H9 (cell line): ENCODE results near the gene LGR5. TPM values are rescaled to one million over a fixed set of nuclear protein-coding genes. Genes with fewer than 3 reads are reported as not detected.

ENCODE experiments used
- DNase-seq: peaks from one replicate; pipeline ENCODE4 v3.0.0-alpha.2; 2017
- H2AFZ ChIP-seq: one replicate; pipeline ENCODE4 v1.6.1; 2013; ENCODE audit warnings: mild to moderate bottlenecking, low read length, control low read depth, moderate library complexity
- H2AK5ac ChIP-seq: 2 replicates; pipeline ENCODE4 v1.6.1; 2013; ENCODE audit warnings: low read length, control low read depth, mixed read lengths; ENCODE audit not compliant: insufficient read length
- H2BK120ac ChIP-seq: one replicate; pipeline ENCODE4 v1.6.1; 2013; ENCODE audit warnings: low read depth, mild to moderate bottlenecking, low read length, control low read depth, inconsistent platforms; ENCODE audit not compliant: poor library complexity, severe bottlenecking
- H2BK12ac ChIP-seq: 2 replicates; pipeline ENCODE4 v1.6.1; 2013; ENCODE audit warnings: low read length, control low read depth, mixed read lengths, low read depth; ENCODE audit not compliant: insufficient read length
- H2BK15ac ChIP-seq: 2 replicates; pipeline ENCODE4 v1.6.1; 2013; ENCODE audit warnings: low read depth, low read length, control low read depth
- H2BK20ac ChIP-seq: one replicate; pipeline ENCODE4 v1.6.1; 2013; ENCODE audit warnings: low read depth, mild to moderate bottlenecking, low read length, control low read depth, inconsistent platforms; ENCODE audit not compliant: poor library complexity, severe bottlenecking
- H2BK5ac ChIP-seq: 2 replicates; pipeline ENCODE4 v1.6.1; 2013; ENCODE audit warnings: low read length, control low read depth, mixed read lengths; ENCODE audit not compliant: insufficient read length
- H3K14ac ChIP-seq: 2 replicates; pipeline ENCODE4 v1.6.1; 2013; ENCODE audit warnings: low read length, control low read depth; ENCODE audit not compliant: insufficient read depth
- H3K18ac ChIP-seq: 2 replicates; pipeline ENCODE4 v1.6.1; 2013; ENCODE audit warnings: low read depth, mild to moderate bottlenecking, mixed read lengths, low read length, control low read depth; ENCODE audit not compliant: insufficient read length
- H3K23ac ChIP-seq: 2 replicates; pipeline ENCODE4 v1.6.1; 2013; ENCODE audit warnings: low read length, control low read depth, mixed read lengths, low read depth; ENCODE audit not compliant: insufficient read length
- H3K23me2 ChIP-seq: 2 replicates; pipeline ENCODE4 v1.6.1; 2013; ENCODE audit warnings: low read depth, mild to moderate bottlenecking, mixed read lengths, low read length, control low read depth; ENCODE audit not compliant: insufficient read length, poor library complexity, severe bottlenecking
- H3K27ac ChIP-seq: 2 replicates; pipeline ENCODE4 v1.5.1; 2013; ENCODE audit warnings: low read length, control low read depth, mixed read lengths, low read depth; ENCODE audit not compliant: insufficient read length
- H3K27me3 ChIP-seq: 2 replicates; pipeline ENCODE4 v1.6.1; 2013; ENCODE audit warnings: low read length, control low read depth, inconsistent platforms; ENCODE audit not compliant: insufficient read depth
- H3K4ac ChIP-seq: 2 replicates; pipeline ENCODE4 v1.6.1; 2013; ENCODE audit warnings: low read depth, mild to moderate bottlenecking, control low read depth, inconsistent platforms, low read length, moderate library complexity
- H3K4me1 ChIP-seq: 2 replicates; pipeline ENCODE4 v1.6.1; 2013; ENCODE audit warnings: low read length, control low read depth, inconsistent platforms; ENCODE audit not compliant: insufficient read depth
- H3K4me2 ChIP-seq: 2 replicates; pipeline ENCODE4 v1.6.1; 2013; ENCODE audit warnings: low read length, control low read depth, mixed read lengths; ENCODE audit not compliant: insufficient read length, insufficient read depth
- H3K56ac ChIP-seq: 2 replicates; pipeline ENCODE4 v1.6.1; 2013; ENCODE audit warnings: low read depth, mild to moderate bottlenecking, mixed read lengths, low read length, control low read depth; ENCODE audit not compliant: insufficient read length
- H3K79me1 ChIP-seq: 2 replicates; pipeline ENCODE4 v1.6.1; 2013; ENCODE audit warnings: low read depth, mild to moderate bottlenecking, moderate library complexity, low read length, control low read depth, inconsistent platforms; ENCODE audit not compliant: insufficient read depth, poor library complexity, severe bottlenecking
- H3K79me2 ChIP-seq: 2 replicates; pipeline ENCODE4 v1.6.1; 2013; ENCODE audit warnings: low read length, control low read depth, inconsistent platforms; ENCODE audit not compliant: insufficient read depth
- H3K9ac ChIP-seq: 2 replicates; pipeline ENCODE4 v1.6.1; 2013; ENCODE audit warnings: low read length, control low read depth, mixed read lengths; ENCODE audit not compliant: insufficient read length; ENCODE audit errors: extremely low read depth
- H3K9me3 ChIP-seq: one replicate; pipeline ENCODE4 v1.6.1; 2013; ENCODE audit warnings: low read depth, low read length, inconsistent platforms; ENCODE audit not compliant: control insufficient read depth
- H3T11ph ChIP-seq: one replicate; pipeline ENCODE4 v1.6.1; 2013; ENCODE audit warnings: mild to moderate bottlenecking, low read length, control low read depth, inconsistent platforms
- H4K20me1 ChIP-seq: one replicate; pipeline ENCODE4 v1.6.1; 2013; ENCODE audit not compliant: control insufficient read depth, insufficient read length, insufficient read depth
- H4K5ac ChIP-seq: 2 replicates; pipeline ENCODE4 v1.6.1; 2013; ENCODE audit warnings: low read depth, mild to moderate bottlenecking, mixed read lengths, low read length, control low read depth; ENCODE audit not compliant: insufficient read length
- H4K8ac ChIP-seq: replicated peaks from 2 replicates; pipeline ENCODE4 v1.6.1; 2013; ENCODE audit warnings: low read length, control low read depth, mixed read lengths, low read depth; ENCODE audit not compliant: insufficient read length
- H4K91ac ChIP-seq: 2 replicates; pipeline ENCODE4 v1.6.1; 2013; ENCODE audit warnings: low read depth, mild to moderate bottlenecking, moderate library complexity, mixed read lengths, low read length, control low read depth; ENCODE audit not compliant: insufficient read length
- H3K27ac Mint-ChIP-seq, 3 experiments: 2 replicates in 2 of 3; 3 replicates in 1 of 3; pipeline ENCODE4 v1.8.0; 2020 to 2021; ENCODE audit warnings: mixed read lengths in 3 of 3, mild to moderate bottlenecking in 1 of 3, moderate library complexity in 1 of 3
- H3K27me3 Mint-ChIP-seq: 2 replicates; pipeline ENCODE4 v1.8.0; 2021; ENCODE audit warnings: low read depth, mild to moderate bottlenecking, moderate library complexity, mixed read lengths
- H3K36me3 Mint-ChIP-seq, 3 experiments: 2 replicates in 2 of 3; 3 replicates in 1 of 3; pipeline ENCODE4 v1.8.0; 2020 to 2021; ENCODE audit warnings: low read depth in 3 of 3, mixed read lengths in 3 of 3; ENCODE audit not compliant: insufficient read depth in 1 of 3
- H3K4me1 Mint-ChIP-seq, 2 experiments: 2 replicates each; pipeline ENCODE4 v1.8.0; 2020; ENCODE audit warnings: mixed read lengths in 2 of 2
- H3K4me3 Mint-ChIP-seq, 2 experiments: 2 replicates in 1 of 2; 3 replicates in 1 of 2; pipeline ENCODE4 v1.8.0; 2020 to 2021; ENCODE audit warnings: mild to moderate bottlenecking in 2 of 2, mixed read lengths in 2 of 2, moderate library complexity in 1 of 2
- H3K9me3 Mint-ChIP-seq, 2 experiments: 2 replicates in 1 of 2; 3 replicates in 1 of 2; pipeline ENCODE4 v1.8.0; 2020; ENCODE audit warnings: mild to moderate bottlenecking in 2 of 2, mixed read lengths in 2 of 2, moderate library complexity in 1 of 2
- WGBS: extraction: QIAGEN DNeasy Blood & Tissue Kit; methylation state at CpG from one replicate; pipeline ENCODE4 v1.1.7; 2013; ENCODE audit warnings: missing lambda C conversion rate, low lambda C conversion rate, mixed read lengths; ENCODE audit not compliant: insufficient read length; ENCODE audit errors: extremely low coverage; 5-methylcytosine and 5-hydroxymethylcytosine counted together
- total RNA-seq: library from RNA; stranded (reverse); gene quantifications from 2 replicates; pipeline ENCODE4 v1.2.1, GENCODE V29; 2021
- TF ChIP-seq, protein P1 (sequence below): fragments of 200-600 bp; sonication (generic); conservative IDR thresholded peaks from 3 replicates; pipeline ENCODE4 v1.8.0; 2021; ENCODE audit warnings: antibody characterized with exemption, mild to moderate bottlenecking

The LGR5 gene
- total RNA-seq, 1 experiment from 2014 or later = 0.09 TPM

DNA sequence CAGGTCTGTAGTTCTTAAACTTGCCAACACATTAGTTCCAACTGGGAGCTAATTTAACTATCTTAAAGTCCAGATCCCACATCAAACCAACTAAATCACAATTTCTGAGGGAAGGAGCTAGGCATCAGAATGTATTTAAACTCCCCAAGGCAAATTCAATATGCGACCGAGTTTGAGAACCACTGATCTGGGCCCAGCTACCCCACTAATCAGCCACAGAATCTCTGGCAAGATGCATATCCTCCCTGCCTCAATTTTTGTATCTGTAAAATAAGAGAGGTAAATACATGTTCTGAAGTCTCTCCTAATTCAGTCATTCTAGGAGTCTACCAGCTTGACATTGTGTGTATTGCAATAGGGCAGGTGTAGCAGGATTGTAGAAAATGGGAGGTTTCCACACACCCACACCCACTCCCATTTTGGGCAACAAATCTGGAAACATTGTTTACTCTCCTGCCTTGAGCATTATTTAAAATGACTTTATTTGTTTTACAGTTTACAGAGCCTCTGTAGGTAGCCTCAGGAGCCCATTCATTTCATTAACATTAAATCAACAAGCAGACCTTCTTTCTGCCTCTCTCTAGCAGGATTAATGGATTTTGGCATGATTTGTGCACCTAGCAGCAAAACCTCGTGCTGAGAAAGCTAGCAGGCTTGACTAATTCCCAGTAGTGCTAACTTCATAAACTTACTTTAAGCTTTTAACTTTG is 15.6 kb downstream of the LGR5 start:
- peaks cover 23 to 29% of the 10 kb centered on the region in 2 experiments for H3K4me1 Mint-ChIP-seq
- TF ChIP-seq, protein P1, sequence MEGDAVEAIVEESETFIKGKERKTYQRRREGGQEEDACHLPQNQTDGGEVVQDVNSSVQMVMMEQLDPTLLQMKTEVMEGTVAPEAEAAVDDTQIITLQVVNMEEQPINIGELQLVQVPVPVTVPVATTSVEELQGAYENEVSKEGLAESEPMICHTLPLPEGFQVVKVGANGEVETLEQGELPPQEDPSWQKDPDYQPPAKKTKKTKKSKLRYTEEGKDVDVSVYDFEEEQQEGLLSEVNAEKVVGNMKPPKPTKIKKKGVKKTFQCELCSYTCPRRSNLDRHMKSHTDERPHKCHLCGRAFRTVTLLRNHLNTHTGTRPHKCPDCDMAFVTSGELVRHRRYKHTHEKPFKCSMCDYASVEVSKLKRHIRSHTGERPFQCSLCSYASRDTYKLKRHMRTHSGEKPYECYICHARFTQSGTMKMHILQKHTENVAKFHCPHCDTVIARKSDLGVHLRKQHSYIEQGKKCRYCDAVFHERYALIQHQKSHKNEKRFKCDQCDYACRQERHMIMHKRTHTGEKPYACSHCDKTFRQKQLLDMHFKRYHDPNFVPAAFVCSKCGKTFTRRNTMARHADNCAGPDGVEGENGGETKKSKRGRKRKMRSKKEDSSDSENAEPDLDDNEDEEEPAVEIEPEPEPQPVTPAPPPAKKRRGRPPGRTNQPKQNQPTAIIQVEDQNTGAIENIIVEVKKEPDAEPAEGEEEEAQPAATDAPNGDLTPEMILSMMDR = no peak
- H3K23me2 ChIP-seq = no peaks in the 10 kb centered on the region
- H3K56ac ChIP-seq = no peak overlapping the region
- H3K27ac ChIP-seq = no peak overlapping the region
- no peak overlapping the region for H3K23ac ChIP-seq
- H2BK20ac ChIP-seq = no peak overlapping the region
- H3K79me2 ChIP-seq = no peaks in the 10 kb centered on the region
- no peak overlapping the region for H2BK120ac ChIP-seq
- no peaks in the 10 kb centered on the region for H3K79me1 ChIP-seq
- H2BK12ac ChIP-seq = no peak overlapping the region
- H3K9me3 Mint-ChIP-seq = no peaks in the 10 kb centered on the region; a peak in 1 of 5 replicates
- no peak overlapping the region for H2BK15ac ChIP-seq
- no peak overlapping the region for H3K9ac ChIP-seq
- H3K36me3 Mint-ChIP-seq = no peaks in the 10 kb centered on the region
- H3T11ph ChIP-seq = no peak overlapping the region
- H4K5ac ChIP-seq = no peak overlapping the region
- H4K20me1 ChIP-seq = no peaks in the 10 kb centered on the region
- H3K14ac ChIP-seq = no peak overlapping the region
- no peak overlapping the region for H2BK5ac ChIP-seq
- H3K27me3 ChIP-seq = no peaks in the 10 kb centered on the region
- H3K18ac ChIP-seq = no peak overlapping the region
- H3K9me3 ChIP-seq = no peaks in the 10 kb centered on the region
- no peak overlapping the region for H3K4ac ChIP-seq
- peaks cover 6% of the 10 kb centered on the region for H3K27me3 Mint-ChIP-seq
- 0 out of 7 replicates have a peak overlapping the region, but pooled peaks of 1 of the 3 experiments have one; percentile 33 for H3K27ac Mint-ChIP-seq
- H3K4me3 Mint-ChIP-seq = no peak overlapping the region
- H3K4me2 ChIP-seq = no peak overlapping the region
- no peak for DNase-seq
- WGBS = no CpG with 5 or more reads among the region's 3 CpGs
- no peak overlapping the region for H2AK5ac ChIP-seq
- no peak overlapping the region for H4K91ac ChIP-seq
- H3K4me1 ChIP-seq = no peaks in the 10 kb centered on the region
- no peak overlapping the region for H2AFZ ChIP-seq
- H4K8ac ChIP-seq = no peak overlapping the region
